Rectal smooth muscle tissue (tissue), 1 donor: ENCODE data around the gene IRF9.
A peak's percentile ranks its signal among the peaks of the same experiment; 100 is the strongest.

Source experiments
- H3K27ac ChIP-seq: one replicate; pipeline ENCODE4 v1.7.0; 2013; ENCODE audit warnings: low read depth, low read length, inconsistent platforms
- H3K27me3 ChIP-seq: one replicate; pipeline ENCODE4 v1.7.0; 2013; ENCODE audit warnings: low read length; ENCODE audit not compliant: control insufficient read depth, insufficient read depth
- H3K36me3 ChIP-seq: one replicate; pipeline ENCODE4 v1.7.0; 2013; ENCODE audit warnings: low read length; ENCODE audit not compliant: control insufficient read depth, insufficient read depth
- H3K4me1 ChIP-seq: one replicate; pipeline ENCODE4 v1.7.0; 2013; ENCODE audit warnings: low read length; ENCODE audit not compliant: control insufficient read depth, insufficient read depth
- H3K4me3 ChIP-seq: one replicate; pipeline ENCODE4 v1.7.0; 2013; ENCODE audit warnings: low read length
- H3K9ac ChIP-seq: one replicate; pipeline ENCODE4 v1.7.0; 2013; ENCODE audit warnings: low read length

Gene IRF9

DNA sequence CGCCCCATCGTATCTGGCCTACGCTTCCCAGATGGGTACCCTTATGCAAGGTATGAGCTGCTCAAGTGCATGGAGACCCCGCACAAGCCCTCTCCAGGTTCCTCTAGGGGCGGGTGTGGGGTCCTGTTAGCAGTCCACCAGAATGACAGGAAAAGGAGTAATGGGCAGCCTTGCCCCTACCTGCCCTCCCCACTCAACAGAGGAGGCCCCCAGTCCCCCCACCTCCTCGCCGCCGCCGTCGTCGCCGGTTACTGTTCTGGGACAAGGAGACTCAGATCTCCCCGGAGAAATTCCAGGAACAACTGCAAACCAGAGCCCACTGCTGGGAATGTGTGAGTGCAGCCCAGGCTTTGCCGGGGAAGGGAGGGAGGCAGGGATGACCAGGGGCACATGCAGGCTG, 16.8 kb downstream of the IRF9 start:
- Histone ChIP-seq H3K4me3 (no peak overlapping the region), H3K27me3 (no peaks in the 10 kb centered on the region), H3K9ac (no peak overlapping the region), H3K27ac (no peak overlapping the region), H3K36me3 (peaks cover 21% of the 10 kb centered on the region), H3K4me1 (peaks cover 16% of the 10 kb centered on the region)

DNA sequence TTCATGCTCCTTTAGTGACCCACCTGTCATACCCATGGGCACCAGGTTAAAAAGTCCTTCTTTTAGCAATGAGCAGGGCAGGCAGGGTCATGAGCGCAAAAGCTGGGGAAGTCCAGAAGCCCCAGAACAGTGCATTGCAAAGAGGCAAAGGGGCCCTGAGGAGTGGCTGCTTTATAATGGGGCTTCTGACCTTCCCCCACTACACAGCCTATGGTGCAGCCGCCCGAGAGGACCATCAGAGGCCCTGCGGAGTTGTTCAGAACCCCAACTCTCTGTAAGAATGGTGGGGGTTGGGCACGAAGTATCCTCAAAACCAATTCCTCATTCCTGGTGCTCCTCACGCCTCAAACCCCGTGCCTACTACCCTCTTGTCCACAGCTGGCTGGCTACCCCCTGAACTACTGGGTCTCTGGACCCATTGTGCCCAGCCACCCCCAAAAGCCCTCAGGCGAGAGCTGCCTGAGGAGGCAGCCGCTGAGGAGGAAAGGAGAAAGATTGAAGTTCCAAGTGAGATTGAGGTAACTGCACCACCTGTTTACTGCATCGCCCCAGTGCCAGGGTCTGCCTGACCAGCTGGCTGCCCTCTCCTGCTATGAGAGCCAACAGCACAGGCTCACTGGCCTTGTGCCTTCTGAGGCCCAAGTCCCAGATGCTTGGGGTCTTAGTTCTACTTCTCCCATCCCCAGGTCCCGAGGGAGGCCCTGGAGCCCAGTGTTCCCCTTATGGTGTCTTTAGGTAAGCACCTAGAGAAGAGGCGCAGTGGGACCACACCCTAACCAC, 17.5 kb downstream of the IRF9 start:
- Histone ChIP-seq H3K4me1 (peaks cover 16% of the 10 kb centered on the region), H3K36me3 (peaks cover 17% of the 10 kb centered on the region)

DNA sequence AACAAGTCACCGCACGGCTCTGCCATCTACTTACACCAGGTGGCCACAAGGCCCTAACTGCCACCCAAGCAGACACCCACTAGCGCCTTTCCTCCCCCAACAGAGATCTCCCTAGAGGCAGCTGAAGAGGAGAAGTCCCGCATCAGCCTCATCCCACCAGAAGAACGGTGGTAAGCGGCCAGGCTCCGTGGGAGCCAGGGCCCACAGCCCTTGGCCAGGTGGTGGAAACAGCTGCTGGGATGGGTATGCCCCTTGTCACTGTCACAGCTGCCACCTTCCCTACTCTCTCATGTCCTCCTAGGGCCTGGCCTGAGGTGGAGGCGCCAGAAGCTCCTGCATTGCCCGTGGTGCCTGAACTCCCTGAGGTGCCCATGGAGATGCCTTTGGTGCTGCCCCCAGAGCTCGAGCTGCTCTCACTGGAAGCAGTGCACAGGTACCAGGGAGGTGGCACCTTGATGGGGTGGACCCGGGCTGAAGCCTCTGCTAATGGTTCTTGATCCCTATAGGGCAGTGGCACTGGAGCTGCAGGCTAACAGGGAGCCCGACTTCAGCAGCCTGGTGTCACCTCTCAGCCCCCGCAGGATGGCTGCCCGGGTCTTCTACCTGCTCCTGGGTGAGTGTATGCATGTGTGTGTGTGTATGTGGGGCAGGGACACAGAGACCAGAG, 18.4 kb downstream of the IRF9 start:
- H3K9ac ChIP-seq: no peak overlapping the region
- H3K27me3 ChIP-seq: no peaks in the 10 kb centered on the region
- peaks cover 16% of the 10 kb centered on the region for H3K4me1 ChIP-seq
- no peak overlapping the region for H3K4me3 ChIP-seq
- H3K27ac ChIP-seq: peak overlapping the region; percentile 95
- H3K36me3 ChIP-seq: peaks cover 22% of the 10 kb centered on the region

More for the DNA sequence above, 17.5 kb downstream of the IRF9 start:
- H3K4me3 ChIP-seq: no peak overlapping the region
- H3K9ac ChIP-seq: no peak overlapping the region
- no peaks in the 10 kb centered on the region for H3K27me3 ChIP-seq
- peak overlapping the region; percentile 95 for H3K27ac ChIP-seq

DNA sequence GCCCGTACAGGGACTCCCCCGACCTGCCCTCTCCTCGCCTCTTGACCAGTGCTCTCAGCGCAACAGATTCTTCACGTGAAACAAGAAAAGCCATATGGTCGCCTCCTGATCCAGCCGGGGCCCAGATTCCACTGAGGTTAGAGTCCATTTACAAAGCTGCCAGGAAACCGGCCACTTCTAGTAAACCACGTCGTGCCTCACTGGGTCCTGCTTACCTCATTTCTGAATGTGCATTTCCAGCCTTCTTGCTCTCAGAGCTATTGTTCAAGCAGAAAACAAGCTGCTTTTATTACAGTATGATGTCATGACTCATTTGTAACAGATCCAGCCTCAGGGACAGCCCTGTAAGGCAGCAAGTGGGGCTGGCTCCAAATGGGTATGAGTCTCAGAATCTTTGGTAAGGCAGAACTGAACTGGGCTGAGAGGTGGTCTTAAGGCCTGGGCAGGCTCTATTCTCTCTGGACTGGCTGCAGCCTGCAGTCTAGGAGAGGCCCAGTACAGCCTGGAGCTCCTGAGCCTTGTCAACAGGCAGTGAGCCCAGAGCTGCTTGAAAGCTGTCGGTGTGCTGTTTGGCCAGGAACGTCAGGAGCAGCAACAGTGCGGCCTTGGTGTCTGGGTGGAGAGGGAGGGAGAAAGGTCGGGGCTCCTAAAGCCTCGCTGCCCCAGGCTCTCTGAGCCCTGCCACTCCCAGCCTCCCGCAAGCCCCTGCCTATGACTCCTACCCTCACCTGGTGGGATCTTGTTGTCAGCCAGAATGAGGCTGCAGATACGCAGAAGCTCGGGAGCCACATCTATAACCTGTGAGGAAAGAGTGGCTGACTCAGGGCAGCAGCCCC, 19.1 kb downstream of the IRF9 start:
- H3K27ac ChIP-seq: peak overlapping the region; percentile 95
- no peak overlapping the region for H3K4me3 ChIP-seq
- no peaks in the 10 kb centered on the region for H3K27me3 ChIP-seq
- peaks cover 25% of the 10 kb centered on the region for H3K36me3 ChIP-seq
- peaks cover 16% of the 10 kb centered on the region for H3K4me1 ChIP-seq
- no peak overlapping the region for H3K9ac ChIP-seq

DNA sequence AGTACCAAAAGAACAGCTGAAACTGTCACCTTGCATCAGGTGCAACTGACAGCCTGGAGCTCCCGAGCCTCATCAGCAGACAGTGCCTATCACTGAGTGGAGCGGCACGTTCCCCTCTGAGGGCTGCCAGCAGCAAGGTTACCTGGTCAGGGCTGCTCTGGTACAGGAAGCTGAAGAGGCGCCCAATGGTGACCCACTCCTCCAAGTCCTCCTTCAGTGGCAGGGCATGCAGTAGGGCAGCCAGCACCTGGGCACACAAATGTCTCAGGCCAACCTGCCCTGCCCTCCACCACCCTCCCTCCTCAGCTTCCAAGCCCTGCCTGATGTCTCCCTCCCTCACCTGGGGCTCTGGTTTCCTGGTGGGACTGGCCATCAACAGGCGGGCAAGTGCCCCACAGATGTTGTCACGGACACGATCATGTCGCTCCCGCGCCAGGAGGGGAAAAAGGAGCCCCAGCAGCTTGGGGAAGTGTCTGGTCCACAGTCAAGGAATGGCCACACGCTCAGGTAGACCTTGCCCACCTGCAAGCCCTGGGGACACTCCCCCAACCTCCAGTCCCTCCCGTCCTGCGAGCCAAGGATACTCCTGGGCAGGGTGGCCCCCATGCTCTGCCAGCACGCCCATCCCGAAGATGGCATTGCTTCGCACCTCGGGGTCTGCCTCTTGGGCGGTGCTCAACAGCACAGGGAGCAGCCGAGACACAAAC, 20.5 kb downstream of the IRF9 start:
- no peaks in the 10 kb centered on the region for H3K27me3 ChIP-seq
- H3K27ac ChIP-seq: no peak overlapping the region
- H3K36me3 ChIP-seq: peaks cover 38% of the 10 kb centered on the region

DNA sequence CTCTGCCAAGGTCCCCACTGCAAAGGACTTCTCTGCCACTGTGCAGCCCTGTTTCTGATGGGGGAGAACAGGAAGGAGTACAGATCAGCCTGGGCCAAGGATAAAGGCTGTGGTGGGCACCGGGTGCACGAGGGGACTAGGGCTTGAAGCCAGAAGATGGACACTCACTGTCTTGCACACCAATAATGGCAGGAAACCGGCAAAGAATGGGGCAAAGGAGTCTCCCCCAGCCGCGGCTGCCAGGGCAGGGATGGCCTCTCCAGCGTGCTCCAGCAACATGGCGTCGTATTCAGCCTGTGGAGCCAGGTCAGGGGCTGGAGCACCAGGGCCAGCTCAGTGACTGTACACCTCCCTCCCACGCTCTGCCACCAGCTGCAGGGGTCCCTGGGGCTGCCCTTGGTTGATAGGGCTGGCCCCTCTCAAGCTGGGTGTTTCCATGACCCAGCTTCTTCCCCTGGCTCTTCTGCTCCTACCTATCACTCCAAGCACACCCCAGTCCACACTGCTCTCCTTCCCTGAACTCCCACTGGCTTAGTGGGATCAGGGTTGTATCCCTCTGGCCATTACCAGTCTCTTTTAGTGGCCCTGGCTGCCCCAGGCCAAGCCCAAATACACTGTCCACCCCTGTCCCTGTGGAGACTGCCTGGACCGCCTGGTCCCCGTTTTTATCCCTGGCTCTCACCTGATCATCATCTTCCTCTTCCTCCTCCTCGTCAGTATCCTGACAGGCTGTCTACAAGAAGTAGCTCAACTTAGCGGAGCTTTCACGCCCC, 21.2 kb downstream of the IRF9 start:
- Histone ChIP-seq H3K9ac (no peak overlapping the region), H3K4me3 (no peak overlapping the region), H3K36me3 (peaks cover 38% of the 10 kb centered on the region), H3K27ac (no peak overlapping the region), H3K4me1 (peaks cover 16% of the 10 kb centered on the region), H3K27me3 (no peaks in the 10 kb centered on the region)

More for the DNA sequence above, 20.5 kb downstream of the IRF9 start:
- Histone ChIP-seq H3K9ac (no peak overlapping the region), H3K4me3 (no peak overlapping the region), H3K4me1 (peaks cover 16% of the 10 kb centered on the region)

DNA sequence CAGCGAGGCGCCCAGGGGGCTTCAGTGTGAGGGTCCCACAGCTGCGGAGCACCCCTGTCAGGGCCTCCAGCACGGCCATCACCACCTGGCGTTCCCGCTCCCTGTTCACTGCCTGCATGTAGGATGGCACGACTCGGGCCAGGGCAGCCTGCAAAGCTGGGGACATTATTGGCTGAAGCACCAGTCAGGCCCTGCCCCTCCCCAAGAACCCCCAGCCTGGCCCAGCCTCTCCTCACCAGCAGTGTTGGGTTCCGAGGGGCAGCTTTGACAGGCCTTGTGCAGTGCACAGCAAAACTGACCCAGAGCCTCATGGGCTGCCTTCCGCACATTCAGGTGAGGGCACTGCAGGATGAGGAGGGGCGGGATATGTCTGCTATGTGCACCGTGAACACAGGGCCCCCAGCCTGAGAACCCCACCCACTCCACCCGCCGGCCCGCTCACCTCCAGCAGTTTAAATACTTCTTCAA, 22.0 kb downstream of the IRF9 start:
- no peak overlapping the region for H3K27ac ChIP-seq
- H3K4me3 ChIP-seq: no peak overlapping the region
- peaks cover 38% of the 10 kb centered on the region for H3K36me3 ChIP-seq
- peaks cover 22% of the 10 kb centered on the region for H3K4me1 ChIP-seq
- no peaks in the 10 kb centered on the region for H3K27me3 ChIP-seq
- H3K9ac ChIP-seq: no peak overlapping the region

DNA sequence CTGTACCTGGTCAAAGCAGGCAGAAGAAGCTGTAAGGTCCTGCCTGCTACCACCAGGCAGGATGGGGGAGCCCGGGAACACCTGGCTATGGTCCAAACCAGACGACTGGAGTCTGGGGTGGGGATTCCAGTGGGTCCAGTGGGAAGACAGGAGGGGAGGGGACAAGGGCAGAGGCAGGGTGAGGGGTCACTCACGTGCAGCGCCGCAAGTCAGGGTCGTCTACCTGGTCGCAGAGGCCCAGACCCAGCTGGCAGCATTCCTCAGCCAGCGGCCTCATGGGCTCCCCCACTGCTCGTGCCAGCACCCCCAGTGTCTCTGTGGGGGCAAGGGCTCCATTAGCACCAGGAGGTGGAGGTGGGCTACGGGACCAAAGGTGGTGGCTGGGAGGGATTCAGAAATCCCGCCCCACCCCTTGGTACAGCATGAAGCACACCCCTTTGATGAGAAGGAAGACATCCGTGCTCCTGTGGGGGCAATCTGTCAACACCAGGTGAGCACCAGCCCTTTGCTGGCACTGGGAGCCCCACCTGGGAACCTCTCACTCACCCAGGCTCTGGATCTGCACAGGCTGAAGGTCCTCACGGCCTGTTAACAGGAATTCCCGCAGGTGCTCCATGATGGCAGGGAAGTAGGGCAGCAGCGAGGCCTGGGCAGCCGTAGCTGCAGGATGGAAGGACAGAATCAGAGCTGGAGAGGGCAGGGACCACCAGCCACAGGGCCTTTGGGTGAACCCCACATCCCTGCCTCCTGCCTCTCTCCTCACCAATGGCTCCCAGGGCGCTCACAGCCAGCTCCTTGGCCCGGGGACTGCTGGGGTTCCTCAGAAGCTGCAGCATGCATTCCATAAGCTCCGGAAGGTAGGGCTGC, 23.3 kb downstream of the IRF9 start:
- Histone ChIP-seq H3K27ac (no peak overlapping the region), H3K4me3 (no peak overlapping the region), H3K4me1 (peaks cover 20% of the 10 kb centered on the region), H3K9ac (no peak overlapping the region), H3K36me3 (peaks cover 35% of the 10 kb centered on the region), H3K27me3 (no peaks in the 10 kb centered on the region)

DNA sequence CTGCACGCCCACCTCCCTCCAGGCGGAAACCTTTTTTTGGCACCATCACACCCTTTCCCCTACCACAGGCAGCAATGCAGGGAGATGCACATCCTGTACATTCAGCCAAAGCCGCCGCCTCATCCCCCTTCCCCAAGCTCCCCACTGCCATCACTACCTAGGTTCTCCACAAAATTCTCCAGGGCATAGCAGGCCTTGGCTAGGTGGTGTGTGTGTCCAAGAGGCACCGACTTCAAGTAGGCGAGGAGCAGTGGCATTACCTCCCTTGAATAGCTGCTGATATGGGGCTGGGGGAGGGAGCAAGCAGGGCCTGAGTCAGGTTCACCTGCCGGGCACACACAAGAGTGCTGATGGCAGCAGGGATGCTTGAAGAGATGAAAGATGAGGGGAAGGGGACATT, 24.0 kb downstream of the IRF9 start:
- Histone ChIP-seq H3K27ac (no peak overlapping the region), H3K36me3 (peaks cover 31% of the 10 kb centered on the region), H3K27me3 (no peaks in the 10 kb centered on the region), H3K4me1 (peaks cover 13% of the 10 kb centered on the region), H3K4me3 (no peak overlapping the region), H3K9ac (no peak overlapping the region)

DNA sequence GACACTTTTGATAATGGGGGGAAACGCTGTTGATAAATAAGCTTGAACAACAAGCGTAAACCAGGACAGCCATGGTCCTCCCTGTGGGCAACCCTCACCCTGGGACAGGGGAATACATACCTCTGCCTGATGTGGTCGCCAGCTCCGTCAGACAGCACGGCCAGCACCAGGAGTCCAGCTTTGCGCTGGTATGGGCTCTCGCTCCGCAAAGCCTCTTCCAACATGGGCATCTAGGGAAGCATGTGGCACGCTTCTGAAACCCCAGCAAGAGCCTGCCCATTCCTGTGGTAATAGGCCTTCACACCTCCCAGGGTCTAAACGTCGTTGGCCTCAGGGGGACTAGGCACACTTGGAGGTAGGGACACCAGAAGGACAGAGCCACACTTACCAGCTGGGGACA, 24.7 kb downstream of the IRF9 start:
- Histone ChIP-seq H3K9ac (no peak overlapping the region), H3K27ac (no peak overlapping the region), H3K36me3 (peaks cover 30% of the 10 kb centered on the region), H3K4me3 (no peak overlapping the region), H3K27me3 (no peaks in the 10 kb centered on the region), H3K4me1 (peaks cover 6% of the 10 kb centered on the region)
